SK-N-SH (cell line): ENCODE results near the gene SPATA6. TPM values are rescaled to one million over a fixed set of nuclear protein-coding genes. Genes with fewer than 3 reads are reported as not detected.

Source experiments
- CTCF ChIA-PET: fragments of 300-600, 350-600 bp; formaldehyde crosslinking; extraction: SDS; loops from one replicate; lab custom pipeline; 2021; lab: Yijun Ruan, JAX
- POLR2A ChIA-PET: fragments of 350-600 bp; sonication (Branson Sonifier 250); formaldehyde crosslinking; extraction: SDS; loops from one replicate; lab custom pipeline; 2020; ENCODE audit warnings: antibody characterized with exemption, inconsistent platforms; lab: Yijun Ruan, JAX
- DNase-seq: peaks from one replicate; pipeline ENCODE4 v3.0.0; 2012
- H2AFZ ChIP-seq: fragments of 200-600 bp; sonication (generic); 2 replicates; pipeline ENCODE4 v1.8.1; 2016; ENCODE audit warnings: antibody characterized with exemption, mild to moderate bottlenecking, low read depth
- H3F3A ChIP-seq: fragments of 200-600 bp; sonication (generic); replicated peaks from 2 replicates; pipeline ENCODE3; 2016; ENCODE audit warnings: antibody characterized with exemption, mild to moderate bottlenecking; ENCODE audit not compliant: insufficient read depth
- H3K27ac ChIP-seq, 2 experiments: fragments of 200-500 bp in 1 of 2; fragments of 200-600 bp in 1 of 2; sonication (Bioruptor generic) in 1 of 2; sonication (generic), shearing (Covaris generic) in 1 of 2; 2 replicates each; pipeline versions ENCODE4 v1.5.1 to v1.6.1; 2014 to 2016; ENCODE audit warnings: low read depth in 2 of 2, inconsistent platforms in 1 of 2, low read length in 1 of 2, mild to moderate bottlenecking in 1 of 2, mixed read lengths in 1 of 2
- H3K27me3 ChIP-seq: fragments of 200-600 bp; sonication (generic), shearing (Covaris generic); 2 replicates; pipeline ENCODE4 v1.6.1; 2016; ENCODE audit warnings: mixed run types; ENCODE audit not compliant: insufficient read depth
- H3K36me3 ChIP-seq, 2 experiments: fragments of 200-500 bp in 1 of 2; fragments of 200-600 bp in 1 of 2; sonication (Bioruptor generic) in 1 of 2; sonication (generic) in 1 of 2; replicated peaks in 1 of 2; 2 replicates each; pipeline versions ENCODE3 to v1.5.1; 2014 to 2016; ENCODE audit warnings: low read length in 1 of 2, mild to moderate bottlenecking in 1 of 2; ENCODE audit not compliant: insufficient read depth in 2 of 2, control insufficient read depth in 1 of 2
- H3K4me1 ChIP-seq, 2 experiments: fragments of 200-500 bp in 1 of 2; fragments of 200-600 bp in 1 of 2; sonication (Bioruptor generic) in 1 of 2; sonication (generic), shearing (Covaris generic) in 1 of 2; 2 replicates each; pipeline versions ENCODE4 v1.5.1 to v1.6.1; 2014 to 2016; ENCODE audit warnings: low read depth in 1 of 2, low read length in 1 of 2, mixed run types in 1 of 2; ENCODE audit not compliant: insufficient read depth in 2 of 2, control insufficient read depth in 1 of 2
- H3K4me2 ChIP-seq: fragments of 200-600 bp; sonication (generic), shearing (Covaris generic); 2 replicates; pipeline ENCODE4 v1.6.1; 2017; ENCODE audit warnings: mixed run types
- H3K4me3 ChIP-seq, 2 experiments: fragments of 200-500 bp in 1 of 2; fragments of 200-600 bp in 1 of 2; sonication (Bioruptor generic) in 1 of 2; sonication (generic), shearing (Covaris generic) in 1 of 2; 2 replicates each; pipeline versions ENCODE4 v1.5.1 to v1.8.1; 2014 to 2016; ENCODE audit warnings: low read depth in 2 of 2, inconsistent platforms in 1 of 2, low read length in 1 of 2, mild to moderate bottlenecking in 1 of 2, mixed read lengths in 1 of 2, moderate library complexity in 1 of 2
- H3K79me2 ChIP-seq: fragments of 200-600 bp; sonication (generic); 2 replicates; pipeline ENCODE4 v1.8.1; 2017; ENCODE audit warnings: mild to moderate bottlenecking; ENCODE audit not compliant: insufficient read depth
- H3K9ac ChIP-seq: fragments of 200-600 bp; sonication (generic); 2 replicates; pipeline ENCODE4 v1.6.1; 2017; ENCODE audit warnings: mixed run types
- H3K9me2 ChIP-seq: fragments of 200-600 bp; sonication (generic); 2 replicates; pipeline ENCODE4 v1.6.1; 2017; ENCODE audit warnings: mixed run types
- H3K9me3 ChIP-seq: fragments of 200-600 bp; sonication (generic); 2 replicates; pipeline ENCODE4 v1.6.1; 2017; ENCODE audit warnings: mixed run types, mild to moderate bottlenecking, moderate library complexity
- H4K20me1 ChIP-seq: fragments of 200-600 bp; sonication (generic); 2 replicates; pipeline ENCODE4 v1.6.1; 2017; ENCODE audit warnings: mild to moderate bottlenecking, mixed run types; ENCODE audit not compliant: insufficient read depth
- CHD2 ChIP-seq: fragments of 150-350 bp; IDR thresholded peaks from 2 replicates; pipeline ENCODE4 v1.6.1; 2018; ENCODE audit warnings: low read length; ENCODE audit not compliant: partially characterized antibody
- EP300 ChIP-seq, 2 experiments: IDR thresholded peaks; 2 replicates each; pipeline versions ENCODE4 v1.4.0 to v1.6.1; 2012; ENCODE audit warnings: borderline replicate concordance in 1 of 2, low read depth in 1 of 2, low read length in 1 of 2
- FOSL2 ChIP-seq: IDR thresholded peaks from 2 replicates; pipeline ENCODE4 v1.4.0; 2012; ENCODE audit warnings: low read depth, mild to moderate bottlenecking, moderate library complexity, borderline replicate concordance
- FOXJ3 ChIP-seq: sonication (generic); formaldehyde crosslinking; IDR thresholded peaks from 2 replicates; pipeline ENCODE4 v1.5.1; 2020; ENCODE audit warnings: mild to moderate bottlenecking, missing genetic modification reagents
- FOXM1 ChIP-seq: IDR thresholded peaks from 2 replicates; pipeline ENCODE4 v1.4.0; 2012; ENCODE audit warnings: low read depth, mild to moderate bottlenecking
- POLR2AphosphoS5 ChIP-seq: IDR thresholded peaks from 2 replicates; pipeline ENCODE4 v1.6.1; 2012; ENCODE audit warnings: low read depth, low read length
- RAD21 ChIP-seq: IDR thresholded peaks from 2 replicates; pipeline ENCODE4 v1.6.1; 2012; ENCODE audit warnings: mild to moderate bottlenecking, low read length
- SIN3A ChIP-seq: IDR thresholded peaks from 2 replicates; pipeline ENCODE4 v1.6.1; 2012; ENCODE audit warnings: low read depth, mild to moderate bottlenecking, low read length, moderate library complexity, borderline replicate concordance
- SMC3 ChIP-seq: IDR thresholded peaks from 2 replicates; pipeline ENCODE4 v1.6.1; 2012; ENCODE audit warnings: low read depth, low read length, improper control_type of control experiment
- TCF12 ChIP-seq: IDR thresholded peaks from 2 replicates; pipeline ENCODE4 v1.4.0; 2012
- polyA plus RNA-seq, 3 experiments: library from polyadenylated mRNA; depleted of rRNA; stranded (reverse); fragments of >200 nt; gene quantifications; 2 replicates each; pipeline ENCODE4 v1.2.3, GENCODE V29; 2012
- TF ChIP-seq, protein P1 (sequence below): fragments of 150-350 bp; IDR thresholded peaks from 2 replicates; pipeline ENCODE4 v1.6.1; 2017; ENCODE audit warnings: antibody characterized with exemption, low read length, low read depth, borderline replicate concordance
- TF ChIP-seq, protein P2 (sequence below): IDR thresholded peaks from 2 replicates; pipeline ENCODE4 v1.4.0; 2012; ENCODE audit warnings: low read depth, borderline replicate concordance
- TF ChIP-seq, protein P3 (sequence below): IDR thresholded peaks from 2 replicates; pipeline ENCODE4; 2012
- TF ChIP-seq, protein P4 (sequence below): IDR thresholded peaks from 2 replicates; pipeline ENCODE4 v1.4.0; 2012; ENCODE audit warnings: low read depth, borderline replicate concordance

SPATA6 gene
- polyA plus RNA-seq, 1 of the 3 experiments (the other 2 are of a cell fraction): 2.4 TPM

DNA sequence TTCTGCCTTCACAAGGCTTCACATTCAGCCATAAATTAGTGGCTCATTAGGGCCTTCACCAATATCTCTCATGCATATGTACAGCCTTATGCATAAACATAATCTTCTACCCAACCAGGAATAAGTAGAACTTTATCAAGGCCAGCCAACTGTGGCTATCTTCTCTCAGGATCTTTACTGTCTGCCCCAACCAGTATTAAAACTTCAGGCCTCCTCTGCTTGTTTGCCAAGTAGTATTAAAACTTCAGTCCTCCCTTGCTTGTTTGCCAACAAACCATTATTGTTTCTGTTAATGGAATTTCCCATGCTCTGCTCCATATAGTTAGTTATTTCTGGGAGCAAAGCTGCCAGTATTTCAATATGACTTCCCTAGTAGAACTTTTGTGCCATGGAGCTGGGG is 169.4 kb downstream of the SPATA6 start:
- no peak overlapping the region for H3K4me2 ChIP-seq
- H3F3A ChIP-seq: no peaks in the 10 kb centered on the region
- H3K9ac ChIP-seq: no peak overlapping the region
- no peaks in the 10 kb centered on the region for H3K9me2 ChIP-seq
- H3K79me2 ChIP-seq: no peaks in the 10 kb centered on the region
- no peak overlapping the region for H3K27ac ChIP-seq
- no peak for DNase-seq
- H3K27me3 ChIP-seq: no peaks in the 10 kb centered on the region
- no peaks in the 10 kb centered on the region for H3K4me1 ChIP-seq
- H3K4me3 ChIP-seq: no peak overlapping the region
- POLR2A ChIA-PET: no interaction called here
- TF ChIP-seq, protein P1, sequence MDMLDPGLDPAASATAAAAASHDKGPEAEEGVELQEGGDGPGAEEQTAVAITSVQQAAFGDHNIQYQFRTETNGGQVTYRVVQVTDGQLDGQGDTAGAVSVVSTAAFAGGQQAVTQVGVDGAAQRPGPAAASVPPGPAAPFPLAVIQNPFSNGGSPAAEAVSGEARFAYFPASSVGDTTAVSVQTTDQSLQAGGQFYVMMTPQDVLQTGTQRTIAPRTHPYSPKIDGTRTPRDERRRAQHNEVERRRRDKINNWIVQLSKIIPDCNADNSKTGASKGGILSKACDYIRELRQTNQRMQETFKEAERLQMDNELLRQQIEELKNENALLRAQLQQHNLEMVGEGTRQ: no peak
- TF ChIP-seq, protein P2, sequence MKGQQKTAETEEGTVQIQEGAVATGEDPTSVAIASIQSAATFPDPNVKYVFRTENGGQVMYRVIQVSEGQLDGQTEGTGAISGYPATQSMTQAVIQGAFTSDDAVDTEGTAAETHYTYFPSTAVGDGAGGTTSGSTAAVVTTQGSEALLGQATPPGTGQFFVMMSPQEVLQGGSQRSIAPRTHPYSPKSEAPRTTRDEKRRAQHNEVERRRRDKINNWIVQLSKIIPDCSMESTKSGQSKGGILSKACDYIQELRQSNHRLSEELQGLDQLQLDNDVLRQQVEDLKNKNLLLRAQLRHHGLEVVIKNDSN: no peak
- TF ChIP-seq CHD2: no peak
- no peak for TF ChIP-seq FOXJ3 (CRISPR knock-in tag)
- TF ChIP-seq, protein P3, sequence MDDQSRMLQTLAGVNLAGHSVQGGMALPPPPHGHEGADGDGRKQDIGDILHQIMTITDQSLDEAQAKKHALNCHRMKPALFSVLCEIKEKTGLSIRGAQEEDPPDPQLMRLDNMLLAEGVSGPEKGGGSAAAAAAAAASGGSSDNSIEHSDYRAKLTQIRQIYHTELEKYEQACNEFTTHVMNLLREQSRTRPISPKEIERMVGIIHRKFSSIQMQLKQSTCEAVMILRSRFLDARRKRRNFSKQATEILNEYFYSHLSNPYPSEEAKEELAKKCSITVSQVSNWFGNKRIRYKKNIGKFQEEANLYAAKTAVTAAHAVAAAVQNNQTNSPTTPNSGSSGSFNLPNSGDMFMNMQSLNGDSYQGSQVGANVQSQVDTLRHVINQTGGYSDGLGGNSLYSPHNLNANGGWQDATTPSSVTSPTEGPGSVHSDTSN: no peak
- TF ChIP-seq SMC3: no peak
- TF ChIP-seq, protein P4, sequence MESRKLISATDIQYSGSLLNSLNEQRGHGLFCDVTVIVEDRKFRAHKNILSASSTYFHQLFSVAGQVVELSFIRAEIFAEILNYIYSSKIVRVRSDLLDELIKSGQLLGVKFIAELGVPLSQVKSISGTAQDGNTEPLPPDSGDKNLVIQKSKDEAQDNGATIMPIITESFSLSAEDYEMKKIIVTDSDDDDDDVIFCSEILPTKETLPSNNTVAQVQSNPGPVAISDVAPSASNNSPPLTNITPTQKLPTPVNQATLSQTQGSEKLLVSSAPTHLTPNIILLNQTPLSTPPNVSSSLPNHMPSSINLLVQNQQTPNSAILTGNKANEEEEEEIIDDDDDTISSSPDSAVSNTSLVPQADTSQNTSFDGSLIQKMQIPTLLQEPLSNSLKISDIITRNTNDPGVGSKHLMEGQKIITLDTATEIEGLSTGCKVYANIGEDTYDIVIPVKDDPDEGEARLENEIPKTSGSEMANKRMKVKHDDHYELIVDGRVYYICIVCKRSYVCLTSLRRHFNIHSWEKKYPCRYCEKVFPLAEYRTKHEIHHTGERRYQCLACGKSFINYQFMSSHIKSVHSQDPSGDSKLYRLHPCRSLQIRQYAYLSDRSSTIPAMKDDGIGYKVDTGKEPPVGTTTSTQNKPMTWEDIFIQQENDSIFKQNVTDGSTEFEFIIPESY: no peak
- TF ChIP-seq TCF12: no peak
- no peak for TF ChIP-seq FOXM1
- no peak for TF ChIP-seq SIN3A
- TF ChIP-seq FOSL2: no peak
- TF ChIP-seq EP300 (IDR thresholded peaks at IDR 0.05; ENCODE audit: borderline replicate concordance in 1 of 2, low read depth in 1 of 2, low read length in 1 of 2): no peak
- no peak for TF ChIP-seq RAD21
- no peak for TF ChIP-seq POLR2AphosphoS5
- TF ChIP-seq, all 33 proteins: peak for 0
- Histone ChIP-seq H3K9me3 (no peaks in the 10 kb centered on the region), H4K20me1 (no peaks in the 10 kb centered on the region), H2AFZ (no peak overlapping the region), H3K36me3 (peaks cover 0 to 2% of the 10 kb centered on the region in 2 experiments)
- CTCF ChIA-PET: interaction anchor here (1.0 to 1.9 kb wide), 2 partner anchors 9 to 10 kb away, joined by 3 to 6 read pairs; no protein-coding TSS in a partner anchor
